Effector memory CD4-positive, alpha-beta T cell (primary cell): ENCODE results near the gene FAM98C.
"Not testable (repeated sequence)": the region's sequence is repeated elsewhere in the genome, so short reads cannot be mapped to it uniquely, and the experiment has no call there.

Experiments
- DNase-seq, 3 donors: peaks; one replicate each; pipeline ENCODE4 v3.0.0-alpha.2; 2020
- H3K27ac ChIP-seq: 2 replicates; pipeline ENCODE4 v1.7.0; 2013; ENCODE audit warnings: mild to moderate bottlenecking, low read length, moderate library complexity; ENCODE audit not compliant: insufficient read depth, poor library complexity, severe bottlenecking
- H3K27me3 ChIP-seq: replicated peaks from 2 replicates; pipeline ENCODE4 v1.7.0; 2013; ENCODE audit warnings: mild to moderate bottlenecking, low read length; ENCODE audit not compliant: insufficient read depth, control insufficient read depth, poor library complexity, severe bottlenecking
- H3K36me3 ChIP-seq: 2 replicates; pipeline ENCODE4 v1.7.0; 2013; ENCODE audit warnings: mild to moderate bottlenecking, low read length, moderate library complexity; ENCODE audit not compliant: control insufficient read depth, insufficient read depth
- H3K4me1 ChIP-seq: 2 replicates; pipeline ENCODE4 v1.7.0; 2013; ENCODE audit warnings: low read length, mild to moderate bottlenecking; ENCODE audit not compliant: control insufficient read depth, insufficient read depth, poor library complexity, severe bottlenecking
- H3K4me3 ChIP-seq: 2 replicates; pipeline ENCODE4 v1.7.0; 2013; ENCODE audit warnings: low read length, low read depth, mild to moderate bottlenecking; ENCODE audit not compliant: insufficient read depth, poor library complexity, severe bottlenecking
- H3K9me3 ChIP-seq: 2 replicates; pipeline ENCODE4 v1.7.0; 2013; ENCODE audit warnings: mild to moderate bottlenecking, low read length, moderate library complexity; ENCODE audit not compliant: control insufficient read depth

FAM98C gene

DNA sequence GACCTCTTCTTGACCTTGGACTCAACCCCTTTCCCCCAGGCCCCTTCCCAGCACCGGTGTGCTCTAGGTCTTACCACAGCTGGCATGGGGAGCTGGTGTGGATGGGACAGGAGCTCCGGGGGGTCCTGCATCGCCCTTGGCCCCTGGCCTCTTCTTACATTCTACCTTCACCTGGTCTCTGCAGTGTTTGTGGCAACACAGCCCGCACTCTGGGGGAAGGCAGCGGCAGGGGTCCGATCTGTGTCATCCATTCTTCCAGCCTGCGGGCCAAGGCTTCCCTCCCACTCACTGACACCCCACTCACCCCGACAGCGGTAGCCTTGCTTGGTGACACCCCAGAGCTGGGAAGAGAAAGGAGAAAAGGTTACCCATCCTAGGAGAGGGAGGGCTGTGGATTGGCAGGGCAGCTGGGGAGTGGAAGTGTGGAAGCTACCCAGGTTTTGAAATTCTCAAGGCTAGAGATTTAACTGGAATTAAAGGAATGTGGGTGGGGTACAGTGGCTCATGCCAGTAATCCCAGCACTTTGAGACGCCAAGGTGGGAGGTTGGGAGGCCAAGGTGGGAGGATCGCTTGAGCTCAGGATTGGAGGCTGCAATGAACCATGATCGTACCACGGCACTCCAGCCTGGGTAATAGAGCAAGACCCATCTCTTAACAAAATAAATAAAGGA is 8.3 kb downstream of the FAM98C start:
- Histone ChIP-seq H3K27ac (no peak overlapping the region), H3K4me3 (no peak overlapping the region), H3K4me1 (no peaks in the 10 kb centered on the region), H3K27me3 (no peaks in the 10 kb centered on the region), H3K36me3 (no peaks in the 10 kb centered on the region), H3K9me3 (no peaks in the 10 kb centered on the region)
- DNase-seq: no peak

DNA sequence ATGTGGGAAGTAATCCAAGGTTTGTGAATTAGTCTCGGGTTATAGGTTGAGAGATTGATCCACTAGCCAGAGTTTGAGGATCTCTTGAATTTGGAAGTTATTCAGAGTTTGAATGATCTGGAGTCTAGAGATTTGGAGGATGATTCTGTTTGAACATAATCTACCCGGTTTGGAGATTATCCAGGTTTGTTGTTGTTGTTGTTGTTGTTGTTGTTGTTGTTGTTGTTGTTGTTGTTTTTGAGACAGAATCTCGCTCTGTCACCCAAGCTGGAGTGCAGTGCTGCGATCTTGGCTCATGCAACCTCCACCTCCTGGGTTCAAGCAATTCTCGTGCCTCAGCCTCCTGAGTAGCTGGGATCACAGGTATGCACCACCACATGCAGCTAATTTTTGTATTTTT is 9.0 kb downstream of the FAM98C start:
- H3K4me3 ChIP-seq, H3K27me3 ChIP-seq, H3K9me3 ChIP-seq, H3K27ac ChIP-seq, DNase-seq, H3K4me1 ChIP-seq, H3K36me3 ChIP-seq: not testable (repeated sequence)

DNA sequence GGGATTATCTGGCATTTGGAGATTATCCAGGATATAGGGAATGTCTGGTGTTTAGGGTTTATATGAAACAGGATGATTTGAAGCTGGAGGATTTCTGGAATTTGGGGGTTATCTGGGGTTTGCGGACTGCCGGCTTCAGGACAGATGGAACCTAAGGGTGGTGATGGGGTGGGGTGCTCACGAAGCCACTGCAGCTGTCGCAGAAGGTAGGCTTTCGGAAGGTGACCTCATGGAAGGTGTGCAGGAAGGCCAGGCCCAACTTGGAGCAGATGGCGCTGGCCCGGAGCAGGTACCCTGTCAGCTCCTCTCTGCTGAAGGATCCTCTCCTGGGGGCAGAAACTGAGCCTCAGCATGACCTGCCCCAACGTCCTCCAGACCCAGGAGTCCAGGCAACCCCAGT is 9.6 kb downstream of the FAM98C start:
- no peak overlapping the region for H3K27ac ChIP-seq
- H3K4me1 ChIP-seq: peaks cover 5% of the 10 kb centered on the region
- no peaks in the 10 kb centered on the region for H3K9me3 ChIP-seq
- no peak overlapping the region for H3K4me3 ChIP-seq
- H3K36me3 ChIP-seq: no peaks in the 10 kb centered on the region
- no peaks in the 10 kb centered on the region for H3K27me3 ChIP-seq
- DNase-seq: no peak

DNA sequence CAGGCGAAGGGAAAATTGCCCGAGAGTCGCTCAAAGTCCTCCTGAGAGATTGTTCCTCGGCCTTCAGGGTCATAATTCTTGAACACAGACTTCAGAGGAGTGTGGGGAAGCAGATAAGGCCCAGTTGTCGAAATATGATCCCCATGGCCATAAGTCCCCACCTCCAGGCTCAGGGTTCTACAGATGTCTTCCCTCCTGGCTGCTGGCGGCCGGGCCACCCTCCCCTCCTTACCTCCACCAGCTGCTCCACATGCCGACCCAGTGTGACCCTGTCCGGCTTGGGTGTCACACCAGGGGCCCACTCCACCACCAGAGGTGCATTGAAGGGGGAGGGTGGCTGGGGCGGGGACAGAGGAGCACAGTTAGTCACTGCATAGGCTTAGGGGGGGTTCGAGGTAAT is 10.1 kb downstream of the FAM98C start:
- Histone ChIP-seq H3K27ac (no peak overlapping the region), H3K36me3 (no peaks in the 10 kb centered on the region)
- DNase-seq: no peak

DNA sequence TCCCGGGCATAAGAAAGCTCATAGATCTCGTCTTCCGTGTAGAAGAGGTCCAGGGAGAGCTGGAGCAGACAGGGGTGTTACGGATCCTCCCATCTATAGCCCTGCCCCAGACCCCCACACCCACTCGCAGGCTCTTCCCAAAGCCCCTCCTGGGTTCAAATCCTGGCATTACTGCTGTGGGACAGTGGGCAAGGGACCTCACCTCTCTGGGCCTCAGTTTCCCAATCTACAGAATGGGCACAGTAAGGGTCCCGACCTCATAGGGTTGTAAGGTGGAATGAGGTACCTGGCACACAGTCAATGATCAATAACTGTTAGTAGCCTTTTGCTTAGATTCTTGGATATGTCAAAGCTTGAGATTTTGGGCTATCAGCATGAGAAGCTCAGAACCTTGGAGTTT is 10.5 kb downstream of the FAM98C start:
- H3K36me3 ChIP-seq: no peaks in the 10 kb centered on the region
- H3K27ac ChIP-seq: no peak overlapping the region
- no peaks in the 10 kb centered on the region for H3K9me3 ChIP-seq
- peaks cover 14% of the 10 kb centered on the region for H3K4me1 ChIP-seq
- no peak for DNase-seq
- H3K4me3 ChIP-seq: no peak overlapping the region
- H3K27me3 ChIP-seq: no peaks in the 10 kb centered on the region

More for the DNA sequence above, 10.1 kb downstream of the FAM98C start:
- peaks cover 10% of the 10 kb centered on the region for H3K4me1 ChIP-seq
- no peak overlapping the region for H3K4me3 ChIP-seq
- H3K9me3 ChIP-seq: no peaks in the 10 kb centered on the region
- no peaks in the 10 kb centered on the region for H3K27me3 ChIP-seq

DNA sequence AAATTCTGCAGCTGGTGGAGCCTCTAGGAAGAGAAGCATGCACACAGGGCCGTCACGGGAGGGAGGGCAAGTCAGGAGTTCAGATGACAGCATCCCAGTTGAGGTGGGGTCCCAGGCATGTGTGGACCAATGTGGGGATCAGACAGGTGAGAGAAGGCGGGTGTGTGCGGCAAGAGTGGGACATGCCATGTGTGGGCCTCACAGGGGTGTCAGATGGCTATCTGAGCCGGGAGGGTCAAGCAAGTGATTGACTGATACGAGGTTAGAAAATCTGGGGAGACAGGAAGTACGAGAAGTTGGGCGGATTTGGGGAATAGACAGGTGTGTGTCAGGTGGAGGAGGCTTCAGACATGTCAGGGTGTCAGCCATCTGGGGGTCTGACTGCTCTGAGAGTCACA is 14.3 kb downstream of the FAM98C start:
- Histone ChIP-seq H3K9me3 (no peaks in the 10 kb centered on the region), H3K4me3 (peak overlapping the region; percentile 55), H3K27ac (peak overlapping the region; percentile 49), H3K27me3 (no peaks in the 10 kb centered on the region), H3K36me3 (no peaks in the 10 kb centered on the region), H3K4me1 (peaks cover 16% of the 10 kb centered on the region)
- DNase-seq: no peak

DNA sequence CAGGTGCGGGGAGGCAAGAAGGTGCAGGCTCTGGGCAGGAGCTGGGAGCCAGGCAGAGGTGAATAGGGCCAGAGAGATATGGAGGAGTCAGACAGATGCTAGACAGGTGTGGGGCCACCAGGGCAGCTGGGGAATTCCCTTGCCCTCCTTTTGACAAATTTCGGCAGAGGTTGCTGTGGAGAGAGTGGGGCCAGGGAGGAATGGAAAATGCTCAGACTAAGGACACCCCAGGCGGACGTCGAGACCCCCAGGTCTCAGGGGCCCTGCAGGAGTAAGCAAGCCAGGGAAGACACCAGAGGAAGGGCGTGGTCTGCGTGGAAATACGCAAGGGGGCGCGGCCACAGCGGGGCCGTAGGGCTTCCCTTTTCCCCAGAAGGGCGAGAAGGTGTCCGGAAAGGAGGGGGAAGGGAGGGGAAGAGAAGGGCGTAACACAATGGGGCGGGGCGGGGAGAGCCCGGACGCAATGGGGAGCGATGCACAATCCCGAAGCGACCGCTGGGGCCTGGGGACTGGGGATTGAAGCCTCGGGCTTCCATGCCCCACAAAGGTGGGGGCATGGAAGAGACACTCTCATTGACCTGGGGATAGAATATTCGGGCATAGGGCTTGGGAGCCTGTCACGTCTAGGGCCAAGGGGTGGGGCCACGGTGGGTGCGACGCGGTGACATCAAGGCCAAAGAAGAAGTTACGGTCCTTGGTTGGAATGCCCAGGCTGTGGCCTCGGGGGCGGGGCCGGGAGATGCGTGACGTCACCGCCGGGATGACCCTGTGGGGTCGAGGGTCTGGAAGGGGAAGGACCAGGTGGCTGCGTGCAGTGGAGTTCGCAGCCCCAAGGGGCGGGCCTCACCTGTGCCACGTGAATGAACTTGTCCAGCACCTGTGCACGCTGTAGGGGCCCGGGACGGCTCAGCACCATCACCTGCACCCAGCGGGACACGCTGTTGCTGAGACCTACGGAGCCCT is 14.9 kb downstream of the FAM98C start:
- Histone ChIP-seq H3K27ac (peak overlapping the region; percentile 49), H3K4me3 (peak overlapping the region; percentile 55)

DNA sequence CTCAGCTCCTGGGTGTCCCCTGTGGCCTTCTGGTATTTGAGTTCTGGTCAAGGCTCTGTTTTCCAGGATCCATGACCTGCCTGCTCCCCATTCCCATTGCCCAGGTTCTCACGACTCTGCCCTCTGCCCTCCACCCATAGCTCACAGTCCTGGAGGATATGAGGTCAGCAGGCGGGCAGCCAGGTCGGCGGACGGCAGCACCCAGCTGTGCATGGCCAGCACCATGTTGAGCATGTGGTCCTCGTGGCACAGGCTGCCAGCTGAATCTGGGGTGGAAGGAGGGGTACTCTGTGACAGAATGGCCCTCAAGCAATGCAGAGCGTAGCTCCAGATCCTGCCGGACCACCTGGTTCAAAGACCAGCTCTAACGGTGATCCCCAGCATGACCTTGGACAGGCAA is 18.0 kb downstream of the FAM98C start:
- H3K4me3 ChIP-seq: no peak overlapping the region
- no peaks in the 10 kb centered on the region for H3K27me3 ChIP-seq
- H3K4me1 ChIP-seq: peaks cover 22% of the 10 kb centered on the region
- DNase-seq: no peak
- H3K27ac ChIP-seq: no peak overlapping the region
- H3K36me3 ChIP-seq: no peaks in the 10 kb centered on the region
- no peaks in the 10 kb centered on the region for H3K9me3 ChIP-seq

More for the DNA sequence above, 14.9 kb downstream of the FAM98C start:
- peak; percentile 24 to 42 (median 38) for DNase-seq
- no peaks in the 10 kb centered on the region for H3K36me3 ChIP-seq
- peaks cover 16% of the 10 kb centered on the region for H3K4me1 ChIP-seq
- no peaks in the 10 kb centered on the region for H3K27me3 ChIP-seq
- no peaks in the 10 kb centered on the region for H3K9me3 ChIP-seq

DNA sequence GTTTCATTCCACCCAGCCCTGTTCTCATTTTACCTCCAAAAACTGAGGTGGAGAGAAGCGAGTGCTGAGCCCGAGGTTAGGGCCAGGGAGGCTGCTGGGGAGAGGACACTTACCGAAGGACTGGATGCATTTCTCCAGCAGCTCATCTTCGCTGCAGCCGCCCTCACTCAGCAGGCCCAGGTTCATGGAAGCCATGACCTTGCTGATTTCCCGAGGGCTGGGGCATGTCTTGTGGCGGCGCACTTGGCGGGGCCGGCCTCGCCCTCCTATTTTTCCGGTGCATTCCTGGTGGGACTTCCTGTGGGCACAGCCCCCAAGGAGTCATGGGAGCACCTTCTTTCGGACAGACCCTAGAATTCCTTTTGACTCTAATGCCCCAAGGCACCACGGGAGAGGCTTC is 19.0 kb downstream of the FAM98C start:
- no peaks in the 10 kb centered on the region for H3K9me3 ChIP-seq
- peaks cover 23% of the 10 kb centered on the region for H3K4me1 ChIP-seq
- H3K27ac ChIP-seq: no peak overlapping the region
- H3K27me3 ChIP-seq: no peaks in the 10 kb centered on the region
- no peak for DNase-seq
- no peaks in the 10 kb centered on the region for H3K36me3 ChIP-seq
- no peak overlapping the region for H3K4me3 ChIP-seq

DNA sequence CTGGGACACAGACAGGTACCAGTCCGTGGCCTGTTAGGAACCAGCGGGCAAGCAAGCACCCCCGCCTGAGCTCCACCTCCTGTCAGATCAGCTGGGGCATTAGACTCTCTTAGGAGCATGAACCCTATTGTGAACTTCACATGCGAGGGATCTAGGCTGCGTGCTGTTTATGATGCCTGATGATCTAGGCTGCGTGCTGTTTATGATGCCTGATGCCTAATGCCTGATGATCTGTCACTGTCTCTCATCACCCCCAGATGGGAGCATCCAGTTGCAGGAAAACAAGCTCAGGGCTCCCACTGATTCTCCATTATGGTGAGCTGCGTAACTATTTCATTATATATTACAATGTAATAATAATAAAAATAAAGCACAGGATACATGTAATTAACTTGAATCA is 19.5 kb downstream of the FAM98C start:
- Histone ChIP-seq H3K27ac (no peak overlapping the region), H3K36me3 (no peaks in the 10 kb centered on the region)

More for the DNA sequence above, 19.5 kb downstream of the FAM98C start:
- DNase-seq: no peak
- Histone ChIP-seq H3K27me3 (no peaks in the 10 kb centered on the region), H3K4me3 (no peak overlapping the region), H3K9me3 (no peaks in the 10 kb centered on the region), H3K4me1 (peaks cover 18% of the 10 kb centered on the region)
